CD4-positive, alpha-beta T cell treated with Interleukin-1 beta for 1 hour (primary cell): ENCODE results near the gene MAPK4.

ENCODE experiments used
- DNase-seq, 2 donors: peaks; one replicate each; pipeline ENCODE4 v3.0.0-alpha.2; 2020 to 2022

MAPK4 gene

GRCh38 chr18:50656396-50656795 is 96.5 kb downstream of the MAPK4 start:
- no peak for DNase-seq

- no peak for DNase-seq
Measured at GRCh38 chr18:50656841-50657470, 97.1 kb downstream of the MAPK4 start.

GRCh38 chr18:50658601-50659000 is 98.7 kb downstream of the MAPK4 start:
- no peak for DNase-seq

- DNase-seq, result no peak
Measured at GRCh38 chr18:50659091-50660003, 99.5 kb downstream of the MAPK4 start.

GRCh38 chr18:50661013-50661412 is 101.1 kb downstream of the MAPK4 start:
- no peak for DNase-seq

GRCh38 chr18:50662177-50662576 is 102.3 kb downstream of the MAPK4 start:
- no peak for DNase-seq

GRCh38 chr18:50662775-50663383 is 103.0 kb downstream of the MAPK4 start:
- DNase-seq, result no peak

GRCh38 chr18:50663626-50664441 is 103.9 kb downstream of the MAPK4 start:
- DNase-seq, result no peak

- DNase-seq, result no peak
Measured at GRCh38 chr18:50665015-50665414, 105.1 kb downstream of the MAPK4 start.

GRCh38 chr18:50665519-50665918 is 105.6 kb downstream of the MAPK4 start:
- DNase-seq, result no peak

- DNase-seq, result no peak
Measured at GRCh38 chr18:50666536-50666935, 106.6 kb downstream of the MAPK4 start.

GRCh38 chr18:50671376-50671775 is 111.5 kb downstream of the MAPK4 start:
- DNase-seq, result no peak

- DNase-seq, result no peak
Measured at GRCh38 chr18:50674307-50674980, 114.6 kb downstream of the MAPK4 start.

GRCh38 chr18:50675043-50675442 is 115.2 kb downstream of the MAPK4 start:
- no peak for DNase-seq

GRCh38 chr18:50678651-50679050 is 118.8 kb downstream of the MAPK4 start:
- no peak for DNase-seq

- DNase-seq, result no peak
Measured at GRCh38 chr18:50679056-50679455, 119.2 kb downstream of the MAPK4 start.

GRCh38 chr18:50679656-50680055 is 119.8 kb downstream of the MAPK4 start:
- DNase-seq, result no peak

- no peak for DNase-seq
Measured at GRCh38 chr18:50680966-50681365, 121.1 kb downstream of the MAPK4 start.

GRCh38 chr18:50682852-50683251 is 123.0 kb downstream of the MAPK4 start:
- DNase-seq, result no peak

GRCh38 chr18:50686409-50686808 is 126.5 kb downstream of the MAPK4 start:
- DNase-seq, result no peak

GRCh38 chr18:50687491-50687890 is 127.6 kb downstream of the MAPK4 start:
- no peak for DNase-seq

GRCh38 chr18:50689578-50689977 is 129.7 kb downstream of the MAPK4 start:
- no peak for DNase-seq
